DMS53 treated with DMSO at 0.1 percent for 48 hours (cell line): Measurements from ENCODE around the gene PFKP.
"Not testable (repeated sequence)": the region's sequence is repeated elsewhere in the genome, so short reads cannot be mapped to it uniquely, and the experiment has no call there.

Experiments
- DNase-seq: peaks from one replicate; lab custom pipeline; 2025; ENCODE audit not compliant: unreplicated experiment; lab: John Stamatoyannopoulos, UW

PFKP gene

GRCh38 chr10:3046981-3047547 lies 20.3 kb upstream of the PFKP start:
- no peak for DNase-seq

GRCh38 chr10:3047596-3047995 lies 19.8 kb upstream of the PFKP start:
- no peak for DNase-seq

GRCh38 chr10:3048119-3049019 lies 19.0 kb upstream of the PFKP start:
- no peak for DNase-seq

- DNase-seq: no peak
These were observed 15.7 kb upstream of the PFKP start for GRCh38 chr10:3051692-3052091.

- DNase-seq: no peak
These were observed 14.2 kb upstream of the PFKP start for GRCh38 chr10:3053155-3053554.

DNA sequence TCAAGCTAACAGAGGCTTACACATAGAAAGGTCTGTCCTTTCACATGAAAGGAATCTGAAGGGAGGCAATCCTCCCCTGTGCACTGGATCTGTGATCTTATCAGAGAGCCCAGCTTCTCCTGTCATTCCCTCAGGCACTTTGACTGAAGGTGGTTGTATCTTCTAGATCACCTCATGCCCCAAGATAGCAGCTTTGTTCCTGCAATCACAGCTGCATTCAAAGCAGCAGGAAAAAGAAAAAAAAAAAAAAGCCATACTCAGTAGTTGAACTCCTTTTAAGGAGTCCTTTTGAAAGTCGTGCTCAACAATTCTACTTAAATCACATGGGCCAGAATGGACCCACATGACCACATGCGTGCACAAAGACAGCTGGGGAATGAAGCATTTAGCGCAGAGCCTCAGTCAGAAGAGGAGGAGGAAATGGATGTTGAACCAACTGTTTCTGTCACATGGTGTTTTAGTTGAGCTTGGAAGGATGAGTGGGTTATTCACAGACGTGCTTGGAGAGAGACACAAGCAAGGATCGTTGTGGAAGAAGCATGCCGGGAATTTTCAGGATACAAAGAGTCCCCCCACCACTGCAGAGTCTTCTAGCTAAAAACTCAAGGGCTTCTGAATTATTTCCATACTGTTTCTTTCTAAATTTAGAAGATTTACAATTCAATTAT lies 13.0 kb upstream of the PFKP start:
- no peak for DNase-seq

DNA sequence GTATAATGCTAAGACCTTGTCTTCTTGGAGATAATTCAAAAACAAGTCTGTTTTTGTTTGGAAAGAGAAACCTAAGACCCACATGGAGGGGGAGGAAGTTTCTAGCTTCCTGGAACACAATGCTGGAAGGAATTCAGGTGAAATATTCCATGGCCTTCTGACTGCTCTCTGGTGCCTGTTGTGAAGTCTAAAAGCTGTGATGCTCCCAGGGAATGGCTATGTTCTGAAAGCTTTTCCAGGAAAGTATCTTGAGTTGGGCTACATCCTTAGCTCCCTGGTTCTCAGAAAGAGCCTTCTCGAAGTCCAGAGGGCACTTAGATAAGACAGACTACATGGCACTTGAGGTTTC lies 12.5 kb upstream of the PFKP start:
- DNase-seq: no peak

DNA sequence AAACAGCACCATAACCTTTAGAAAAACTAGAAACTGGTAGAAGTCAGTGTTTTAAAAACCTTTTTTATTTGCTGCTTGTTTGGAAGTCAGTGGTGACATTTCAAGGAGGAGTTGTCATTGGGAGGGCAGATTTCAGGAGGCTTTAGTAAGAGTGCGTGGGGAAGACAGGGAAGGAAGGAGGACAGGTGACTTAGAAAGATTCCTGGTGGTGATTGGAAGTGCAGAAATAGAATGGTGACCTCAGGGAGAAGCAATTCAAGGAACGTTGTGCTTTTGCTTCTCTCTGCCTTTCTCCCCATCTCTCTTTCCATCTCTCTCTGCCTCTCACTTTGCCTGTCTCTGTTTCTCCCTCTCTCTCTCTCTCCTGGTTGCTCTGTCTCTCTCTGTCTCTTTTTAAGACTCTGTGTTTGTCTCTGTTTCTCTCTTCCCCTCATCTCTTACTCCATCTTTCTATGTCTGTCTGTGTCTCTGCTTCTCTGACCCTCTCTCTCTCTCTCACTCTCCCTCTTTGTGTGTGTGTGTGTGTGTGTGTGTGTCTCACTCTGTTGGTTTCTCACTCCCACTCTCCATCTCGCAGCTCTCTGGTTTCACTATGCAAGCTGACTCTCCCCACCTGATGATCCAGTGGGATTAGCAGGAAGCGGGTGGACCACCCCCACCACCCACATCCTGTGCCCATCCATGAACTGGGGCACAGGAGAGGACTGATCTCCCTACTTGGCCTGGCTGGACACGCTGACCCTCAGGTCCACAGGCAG lies 10.9 kb upstream of the PFKP start:
- DNase-seq: no peak

GRCh38 chr10:3057946-3058345 lies 9.4 kb upstream of the PFKP start:
- DNase-seq: no peak

DNA sequence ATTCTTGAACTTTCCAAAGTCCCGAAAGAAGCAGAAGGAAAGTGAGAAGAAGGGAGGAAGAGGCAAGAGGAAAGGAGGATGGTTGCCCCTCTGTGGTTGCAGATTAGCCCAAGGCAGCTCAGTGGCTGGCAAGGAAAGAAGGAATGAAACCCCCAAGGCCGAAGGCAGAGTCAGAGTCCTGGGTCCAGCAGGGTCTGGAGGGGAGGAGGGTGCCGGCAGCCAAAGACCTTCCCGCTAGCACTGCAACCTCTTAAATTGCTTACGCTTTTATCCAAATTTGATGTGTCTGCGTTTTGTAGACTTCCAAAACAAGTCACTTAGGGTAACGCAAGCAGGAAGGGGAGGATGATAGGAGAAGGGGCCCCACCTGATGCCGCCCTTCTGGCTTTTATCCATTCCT lies 7.4 kb upstream of the PFKP start:
- DNase-seq: no peak

- DNase-seq: no peak
These were observed 6.9 kb upstream of the PFKP start for GRCh38 chr10:3060481-3060889.

GRCh38 chr10:3061323-3061898 lies 5.9 kb upstream of the PFKP start:
- not testable (repeated sequence) for DNase-seq

- no peak for DNase-seq
These were observed 4.7 kb upstream of the PFKP start for GRCh38 chr10:3062502-3063186.

GRCh38 chr10:3064423-3064822 lies 2.9 kb upstream of the PFKP start:
- DNase-seq: no peak

- no peak for DNase-seq
These were observed 1.7 kb upstream of the PFKP start for GRCh38 chr10:3065622-3066021.

DNA sequence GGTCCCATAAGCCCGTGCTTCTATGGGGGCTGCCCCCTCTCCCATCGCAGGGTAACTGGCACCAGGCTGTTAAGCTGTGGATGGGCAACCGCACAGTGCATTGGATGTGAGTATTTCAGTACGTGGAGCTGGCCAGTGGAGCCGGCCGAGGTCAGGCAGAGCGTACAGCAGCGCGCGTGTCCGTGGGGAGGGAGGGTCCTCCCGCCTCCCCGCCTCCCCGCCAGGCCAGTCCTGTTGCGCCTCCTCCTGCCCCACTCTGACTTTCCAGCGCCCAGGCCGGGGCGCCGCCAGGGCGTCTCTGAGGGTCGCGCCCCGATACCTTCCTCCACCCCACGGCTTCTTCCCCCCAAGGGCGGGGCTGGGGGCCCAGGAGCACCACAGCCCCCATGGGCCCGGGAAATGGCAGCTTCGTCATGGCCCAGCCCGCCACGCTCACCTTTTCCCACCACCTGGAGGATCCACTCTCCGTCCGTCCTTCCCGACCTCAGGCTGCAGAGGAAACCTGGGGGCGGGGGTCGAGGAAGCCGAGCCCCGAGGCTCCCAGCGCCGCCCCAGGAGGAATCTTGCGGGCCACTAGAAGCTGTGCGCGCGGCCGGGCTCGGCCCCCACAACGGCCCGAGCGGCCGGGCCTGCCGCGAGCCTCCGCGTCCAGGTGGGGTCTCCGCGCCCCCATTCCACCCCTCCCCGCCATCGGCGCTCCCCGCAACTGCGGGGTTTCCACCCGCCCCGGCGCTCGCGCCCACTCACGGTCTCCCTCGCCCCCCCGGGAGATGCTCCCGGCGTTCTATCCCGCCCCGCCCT lies 831 bp upstream of the PFKP start:
- DNase-seq: no peak

DNA sequence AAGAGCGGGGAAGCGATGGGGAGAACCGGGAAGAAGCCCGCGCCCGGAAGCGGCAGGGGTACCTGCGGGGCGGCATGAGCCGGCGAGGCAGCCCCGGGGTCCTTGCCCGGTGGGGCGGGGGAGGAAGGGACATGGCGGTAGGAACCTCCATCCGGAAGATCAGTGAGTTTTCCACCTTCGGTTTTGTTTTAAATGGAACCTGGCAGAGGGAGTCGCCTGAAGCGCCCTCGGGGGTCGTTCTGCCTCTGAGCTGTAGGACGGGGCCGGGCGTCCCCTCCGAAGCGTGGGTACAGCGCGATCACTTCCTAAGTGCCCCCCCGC lies 471 bp downstream of the PFKP start:
- DNase-seq: no peak

- peak; percentile 29 for DNase-seq
These were observed 1.0 kb downstream of the PFKP start for GRCh38 chr10:3068201-3068967.
